GM18861 (cell line): ENCODE results near the gene IFNL1.
A peak's percentile ranks its signal among the peaks of the same experiment; 100 is the strongest.
"Not testable (repeated sequence)": the region's sequence is repeated elsewhere in the genome, so short reads cannot be mapped to it uniquely, and the experiment has no call there.

Source experiments
- ATAC-seq: cut with Tn5 transposase; IDR thresholded peaks from one replicate; pipeline ENCODE4 v1.9.1; 2021; ENCODE audit not compliant: unreplicated experiment

Gene IFNL1

GRCh38 chr19:39328046-39328705, 32.0 kb downstream of the IFNL1 start:
- ATAC-seq = no peak

DNA sequence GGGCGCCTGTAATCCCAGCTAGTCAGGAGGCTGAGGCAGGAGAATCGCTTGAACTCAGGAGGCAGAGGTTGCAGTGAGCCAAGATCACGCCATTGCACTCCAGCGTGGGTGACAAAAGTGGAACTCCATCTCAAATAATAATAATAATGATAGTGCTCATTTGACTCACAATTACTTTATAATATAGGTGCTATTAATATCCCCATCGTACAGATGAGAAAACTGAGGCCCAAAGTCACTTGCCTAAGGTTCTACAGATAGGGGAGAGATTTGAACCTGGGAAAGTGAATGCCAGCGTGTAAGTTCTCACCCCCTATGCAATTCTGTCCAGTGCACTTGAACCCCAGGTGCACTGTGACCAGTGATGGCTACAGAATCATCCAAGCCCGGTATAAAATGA, 33.7 kb downstream of the IFNL1 start:
- ATAC-seq = no peak

- ATAC-seq = no peak
These were observed 36.1 kb downstream of the IFNL1 start for GRCh38 chr19:39332293-39332692.

GRCh38 chr19:39332738-39333137, 36.5 kb downstream of the IFNL1 start:
- not testable (repeated sequence) for ATAC-seq

DNA sequence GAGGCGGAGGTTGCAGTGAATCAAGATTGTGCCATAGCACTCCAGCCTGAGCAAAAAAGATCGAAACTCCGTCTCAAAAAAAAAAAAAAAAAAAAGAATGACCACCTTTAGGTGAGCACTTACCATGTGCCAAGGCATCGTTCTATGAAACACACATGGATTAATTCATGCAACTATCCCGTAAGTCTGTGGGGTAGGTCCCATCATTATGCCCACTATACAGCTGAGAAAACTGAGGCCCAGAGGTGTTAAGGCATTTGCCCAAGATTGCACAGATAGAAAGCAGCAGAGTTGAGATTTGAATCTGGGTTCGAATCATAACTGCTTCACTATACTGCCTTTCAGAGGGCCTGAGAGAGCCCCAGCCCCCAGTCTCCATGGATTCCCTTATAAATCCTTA, 37.3 kb downstream of the IFNL1 start:
- no peak for ATAC-seq

- ATAC-seq = no peak
These were observed 38.3 kb downstream of the IFNL1 start for GRCh38 chr19:39334444-39334976.

- no peak for ATAC-seq
These were observed 39.0 kb downstream of the IFNL1 start for GRCh38 chr19:39335168-39335548.

- ATAC-seq = no peak
These were observed 40.3 kb downstream of the IFNL1 start for GRCh38 chr19:39336483-39336882.

- no peak for ATAC-seq
These were observed 43.5 kb downstream of the IFNL1 start for GRCh38 chr19:39339674-39340073.

GRCh38 chr19:39340156-39340555, 43.9 kb downstream of the IFNL1 start:
- ATAC-seq = not testable (repeated sequence)

DNA sequence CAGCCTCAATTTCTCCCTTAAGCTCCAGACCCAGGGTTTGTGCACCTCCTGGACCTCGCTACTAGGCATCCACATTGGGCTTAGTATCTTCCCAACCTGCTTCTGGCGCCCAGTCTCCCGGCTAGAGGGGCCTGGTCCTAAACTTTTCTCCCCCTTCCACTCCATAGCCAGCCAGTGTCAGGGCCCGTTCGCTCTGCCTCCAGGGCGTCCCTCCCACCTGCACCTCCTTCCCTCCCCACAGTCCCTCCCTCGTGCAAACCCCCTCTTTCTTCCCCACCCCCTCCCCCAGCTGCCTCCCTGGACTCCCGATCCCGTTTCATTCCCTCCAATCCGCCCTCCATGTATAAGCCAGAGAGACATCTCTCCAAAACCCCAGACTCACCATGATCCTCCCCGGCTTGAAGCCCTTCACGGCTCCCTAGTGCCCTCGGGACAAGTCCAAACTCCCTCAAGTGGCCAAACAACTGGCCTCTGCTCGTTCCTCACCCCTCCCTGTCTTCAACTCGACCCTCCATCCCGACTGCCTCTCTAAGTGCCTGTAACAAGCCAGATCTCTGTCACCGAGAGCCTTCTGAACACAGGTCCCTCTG, 45.0 kb downstream of the IFNL1 start:
- ATAC-seq = no peak

DNA sequence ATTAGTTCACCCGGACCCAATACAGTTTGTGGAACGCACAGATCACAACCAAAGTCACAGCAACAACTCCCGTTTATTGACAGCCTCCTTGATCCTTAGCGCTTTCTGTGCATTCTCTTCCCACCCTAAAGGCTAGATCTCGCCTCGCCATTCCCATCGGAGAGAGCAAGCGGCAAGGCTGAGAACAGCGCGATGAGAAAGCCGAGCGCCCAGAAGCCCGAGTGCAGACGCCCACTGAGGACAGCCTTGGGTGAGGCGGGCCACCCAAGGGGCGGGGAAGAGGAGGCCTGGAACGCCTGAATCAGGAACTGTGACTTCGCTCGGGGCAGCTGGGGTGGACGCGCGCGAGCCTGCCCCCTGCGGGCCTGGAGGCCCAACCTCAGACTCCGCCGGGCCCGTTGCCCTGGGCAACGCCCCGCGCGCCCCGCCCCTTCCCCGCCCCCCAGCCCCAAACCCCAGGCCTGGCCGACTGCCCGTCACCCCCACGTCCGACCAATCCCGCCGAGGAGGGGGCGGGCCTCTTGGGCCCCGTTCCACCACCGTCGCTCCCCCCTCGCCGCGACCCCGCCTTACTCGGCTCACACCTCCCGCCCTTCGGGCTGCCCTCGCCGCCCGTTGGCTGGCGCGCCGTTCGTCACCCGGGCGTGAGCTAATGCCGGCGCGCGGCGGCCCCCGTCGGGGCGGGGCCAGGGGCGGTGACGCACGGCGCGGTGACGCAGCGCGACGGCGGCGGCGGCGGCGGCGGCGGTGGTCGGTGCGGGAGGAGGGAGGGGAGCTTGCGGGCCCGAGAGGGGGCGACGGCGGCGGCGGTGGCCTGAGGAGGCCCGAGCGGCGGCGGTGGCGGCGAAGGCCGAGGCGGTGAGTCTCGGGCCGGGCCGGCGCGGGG, 45.8 kb downstream of the IFNL1 start, which contains the start of gene SAMD4B:
Gene SAMD4B, plus strand, starts transcription at position 703 of the 886 bp plus-strand sequence. CDS start 14,473 bp downstream, outside the sequence.
- ATAC-seq = peak; percentile 74

DNA sequence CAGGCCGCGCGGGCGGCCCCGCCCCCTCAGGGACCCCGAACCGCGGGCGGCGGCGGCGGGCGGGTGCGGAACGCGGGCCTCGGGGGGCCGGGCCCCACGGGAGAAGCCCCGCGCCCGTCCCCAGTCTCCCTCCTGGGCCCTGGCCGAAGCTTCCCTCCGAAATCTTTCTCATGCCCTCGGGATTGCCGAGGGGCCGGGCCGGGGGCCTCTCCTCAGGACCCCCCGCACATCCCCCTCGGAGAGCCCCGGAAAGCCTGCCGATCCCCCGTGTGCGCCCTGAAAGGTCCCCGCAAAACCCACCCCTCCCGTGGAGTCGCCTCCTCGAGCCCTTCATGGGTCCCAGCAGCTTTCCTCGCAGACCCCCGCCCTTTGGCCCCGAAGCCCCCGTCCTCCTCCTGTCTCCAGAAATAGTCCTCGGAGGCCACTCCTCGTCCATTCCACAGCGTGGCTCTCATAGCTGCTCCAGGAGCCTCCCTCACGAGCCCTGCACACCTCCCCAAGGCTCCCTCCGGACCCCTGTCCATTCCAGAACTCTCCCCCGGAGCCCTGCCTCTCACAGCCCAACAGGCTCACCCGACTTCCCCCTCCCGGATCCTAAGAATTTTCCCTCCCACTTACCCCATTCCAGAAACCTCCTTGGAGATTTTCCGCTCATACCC, 46.6 kb downstream of the IFNL1 start:
- ATAC-seq = no peak

DNA sequence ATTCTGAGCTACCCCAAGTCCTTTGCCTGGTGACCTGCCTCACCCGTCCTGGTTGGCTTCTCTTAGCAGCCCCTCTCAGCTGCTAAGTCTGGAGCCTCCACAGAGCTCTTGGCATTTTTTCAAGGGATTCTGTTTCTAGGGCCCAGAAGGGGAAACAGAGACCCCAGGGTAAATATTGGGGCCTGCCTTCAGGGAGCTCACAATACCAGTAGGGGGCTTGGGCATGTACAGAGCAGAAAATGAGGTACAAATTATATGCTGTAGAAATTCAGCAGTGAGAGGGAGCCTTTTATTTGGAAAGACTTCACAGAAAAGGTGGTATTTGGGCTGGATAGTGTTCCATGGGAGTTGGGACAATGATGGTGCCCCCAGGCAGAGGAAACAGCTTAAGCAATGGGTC, 49.7 kb downstream of the IFNL1 start:
- ATAC-seq = no peak

GRCh38 chr19:39347332-39348164, 51.3 kb downstream of the IFNL1 start:
- ATAC-seq = no peak
